Loucy (cell line): Measurements from ENCODE around the gene STK11IP.

ENCODE experiments used
- H2AFZ ChIP-seq: fragments of 200-600 bp; sonication (generic); 2 replicates; pipeline ENCODE4 v1.6.0; 2016; ENCODE audit warnings: antibody characterized with exemption, mild to moderate bottlenecking, low read length, moderate library complexity
- H3F3A ChIP-seq: fragments of 200-600 bp; 2 replicates; pipeline ENCODE4 v1.6.0; 2016; ENCODE audit warnings: antibody characterized with exemption, low read depth, mild to moderate bottlenecking
- H3K27me3 ChIP-seq: fragments of 200-600 bp; sonication (generic); 2 replicates; pipeline ENCODE4 v1.6.1; 2014; ENCODE audit warnings: low read length, mild to moderate bottlenecking; ENCODE audit not compliant: insufficient read depth, poor library complexity, severe bottlenecking
- H3K36me3 ChIP-seq: fragments of 200-600 bp; sonication (generic); 2 replicates; pipeline ENCODE4 v1.6.1; 2016; ENCODE audit warnings: low read length; ENCODE audit not compliant: insufficient read depth
- H3K4me1 ChIP-seq: fragments of 200-600 bp; sonication (generic); 2 replicates; pipeline ENCODE4 v1.5.1; 2014; ENCODE audit warnings: low read length, mild to moderate bottlenecking; ENCODE audit not compliant: insufficient read depth, poor library complexity, severe bottlenecking
- H3K4me2 ChIP-seq: fragments of 200-600 bp; sonication (generic); 2 replicates; pipeline ENCODE4 v1.6.0; 2014; ENCODE audit warnings: antibody characterized with exemption, low read length, low read depth, mild to moderate bottlenecking; ENCODE audit not compliant: poor library complexity, severe bottlenecking
- H3K4me3 ChIP-seq: fragments of 200-600 bp; sonication (generic); 2 replicates; pipeline ENCODE4 v1.5.1; 2014; ENCODE audit warnings: low read length, mild to moderate bottlenecking, mixed read lengths; ENCODE audit not compliant: poor library complexity, severe bottlenecking
- H3K79me2 ChIP-seq: fragments of 200-600 bp; sonication (generic); 2 replicates; pipeline ENCODE4 v1.6.1; 2014; ENCODE audit warnings: low read length; ENCODE audit not compliant: insufficient read depth
- H3K9ac ChIP-seq: fragments of 200-600 bp; sonication (generic); 2 replicates; pipeline ENCODE4 v1.6.0; 2014; ENCODE audit warnings: mild to moderate bottlenecking, low read depth, low read length, moderate library complexity; ENCODE audit not compliant: poor library complexity, severe bottlenecking
- H3K9me2 ChIP-seq: fragments of 200-600 bp; sonication (generic); replicated peaks from 2 replicates; pipeline ENCODE4 v1.6.1; 2016; ENCODE audit warnings: low read depth, low read length, mixed read lengths
- H3K9me3 ChIP-seq: fragments of 200-600 bp; sonication (generic); 2 replicates; pipeline ENCODE4 v1.6.1; 2014; ENCODE audit warnings: mild to moderate bottlenecking, antibody characterized with exemption, low read length, low read depth; ENCODE audit not compliant: insufficient read depth
- H4K20me1 ChIP-seq: fragments of 200-600 bp; sonication (generic); 2 replicates; pipeline ENCODE4 v1.6.0; 2014; ENCODE audit warnings: antibody characterized with exemption, low read length, mild to moderate bottlenecking; ENCODE audit not compliant: insufficient read depth, poor library complexity, severe bottlenecking
- CTCF ChIP-seq: fragments of 200-600 bp; sonication (generic); conservative IDR thresholded peaks from 2 replicates; pipeline ENCODE4 v1.5.1; 2014; ENCODE audit warnings: mild to moderate bottlenecking, antibody characterized with exemption, low read length
- EZH2phosphoT487 ChIP-seq: fragments of 200-600 bp; IDR thresholded peaks from 2 replicates; pipeline ENCODE4 v1.6.1; 2018; ENCODE audit warnings: antibody characterized with exemption, mild to moderate bottlenecking, moderate library complexity, borderline replicate concordance

STK11IP gene

GRCh38 chr2:219626540-219626939 lies 28.9 kb downstream of the STK11IP start:
- no peak overlapping the region for H2AFZ ChIP-seq
- no peaks in the 10 kb centered on the region for H3K79me2 ChIP-seq
- no peaks in the 10 kb centered on the region for H3K9me3 ChIP-seq
- no peaks in the 10 kb centered on the region for H3K36me3 ChIP-seq
- no peak overlapping the region for H3K4me3 ChIP-seq
- H3K9ac ChIP-seq, result no peak overlapping the region
- no peaks in the 10 kb centered on the region for H3K9me2 ChIP-seq
- no peaks in the 10 kb centered on the region for H4K20me1 ChIP-seq
- H3K27me3 ChIP-seq, result peaks cover 10% of the 10 kb centered on the region
- no peaks in the 10 kb centered on the region for H3F3A ChIP-seq
- H3K4me1 ChIP-seq, result no peaks in the 10 kb centered on the region
- TF ChIP-seq EZH2phosphoT487 (no peak), CTCF (no peak)
- H3K4me2 ChIP-seq, result no peak overlapping the region

GRCh38 chr2:219627103-219628100 lies 29.7 kb downstream of the STK11IP start, which contains the start of gene SLC4A3:
TSS of gene SLC4A3 (plus strand) at chr2:219627630. CDS start at chr2:219627993, 363 bp downstream.
- TF ChIP-seq EZH2phosphoT487 (no peak), CTCF (no peak)
- Histone ChIP-seq H4K20me1 (no peaks in the 10 kb centered on the region), H3K27me3 (peaks cover 10% of the 10 kb centered on the region), H3K79me2 (no peaks in the 10 kb centered on the region), H3K4me3 (no peak within 1 kb of the TSS), H3K9ac (no peak within 1 kb of the TSS), H3K36me3 (no peaks in the 10 kb centered on the region), H3K4me1 (no peaks in the 10 kb centered on the region), H3K4me2 (no peak within 1 kb of the TSS), H3F3A (no peaks in the 10 kb centered on the region), H2AFZ (no peak within 1 kb of the TSS), H3K9me2 (no peaks in the 10 kb centered on the region), H3K9me3 (no peaks in the 10 kb centered on the region)

- Histone ChIP-seq H3K36me3 (no peaks in the 10 kb centered on the region), H2AFZ (no peak overlapping the region), H3K27me3 (peaks cover 10% of the 10 kb centered on the region), H3K9me2 (no peaks in the 10 kb centered on the region), H3K9ac (no peak overlapping the region), H3K4me1 (no peaks in the 10 kb centered on the region), H3K4me2 (no peak overlapping the region), H3K4me3 (no peak overlapping the region), H3K9me3 (no peaks in the 10 kb centered on the region), H4K20me1 (no peaks in the 10 kb centered on the region), H3F3A (no peaks in the 10 kb centered on the region), H3K79me2 (no peaks in the 10 kb centered on the region)
- TF ChIP-seq CTCF, result no peak
- TF ChIP-seq EZH2phosphoT487, result no peak
These were observed 30.8 kb downstream of the STK11IP start for GRCh38 chr2:219628235-219628985.
